ENCODE measurements around the gene ANK2. TPM values are rescaled to one million over a fixed set of nuclear protein-coding genes. Genes with fewer than 3 reads are reported as not detected.

Gene ANK2
- total RNA-seq, 1 donor from 2014 or later: 6.5 TPM

GRCh38 chr4:113008716-113009115 lies 40.7 kb upstream of the ANK2 start:
- no peak for TF ChIP-seq CTCF (conservative IDR thresholded peaks at IDR 0.05; ENCODE audit: low read depth, low read length)
- H3K4me3 ChIP-seq (ENCODE audit: low read depth, low read length): no peak overlapping the region
- DNase-seq (ENCODE audit: low read depth): no peak

DNA sequence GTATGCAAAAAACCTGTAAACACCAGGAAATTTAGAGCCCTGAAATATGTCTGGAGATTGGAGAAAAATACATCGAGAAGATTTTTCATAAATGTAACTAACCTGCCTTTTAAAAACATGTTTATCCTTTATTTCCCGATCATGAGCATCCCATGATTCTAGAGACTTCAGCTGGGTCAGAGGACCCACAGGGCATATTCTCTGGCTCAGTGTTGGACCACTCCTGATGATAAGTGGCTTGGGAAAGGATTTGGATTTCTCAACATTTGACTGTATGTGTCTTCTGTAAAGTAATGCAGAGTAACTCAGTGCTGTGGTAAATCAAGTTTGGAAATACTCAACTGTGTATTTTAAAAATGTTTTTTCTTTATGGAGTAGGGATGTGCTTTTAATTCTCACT lies 40.0 kb upstream of the ANK2 start:
- no peak for DNase-seq (ENCODE audit: low read depth)
- no peak overlapping the region for H3K4me3 ChIP-seq (ENCODE audit: low read depth, low read length)
- no peak for TF ChIP-seq CTCF (conservative IDR thresholded peaks at IDR 0.05; ENCODE audit: low read depth, low read length)

DNA sequence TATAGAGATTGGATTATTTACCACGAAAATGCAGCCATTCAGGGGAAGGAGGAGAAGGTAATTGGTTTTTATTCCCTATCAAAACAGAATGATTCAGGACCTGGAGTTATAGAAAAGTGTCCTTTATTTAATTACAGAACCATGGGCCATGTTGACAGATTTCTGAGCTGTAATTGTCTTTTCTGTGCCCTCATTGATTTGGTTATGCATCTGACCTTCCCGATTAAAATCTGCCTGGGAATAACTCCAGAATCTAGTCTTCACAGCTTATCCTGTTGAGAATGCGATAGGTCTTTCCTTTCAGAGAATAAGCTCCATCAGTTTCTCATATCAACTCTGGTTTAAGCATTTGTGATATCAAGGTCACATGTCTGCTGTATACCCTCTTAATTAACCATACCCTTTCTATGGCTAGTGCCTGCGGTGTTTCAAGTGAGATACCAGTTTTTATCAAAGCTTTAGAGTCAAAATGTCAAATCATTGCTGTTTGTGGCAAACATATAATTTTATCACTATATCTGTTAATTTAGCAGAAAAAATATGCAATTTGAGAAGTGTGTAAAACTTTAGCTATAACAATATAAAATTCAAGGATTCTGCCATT lies 37.2 kb upstream of the ANK2 start:
- H3K4me3 ChIP-seq (ENCODE audit: low read depth, low read length): no peak overlapping the region
- DNase-seq (ENCODE audit: low read depth): no peak
- TF ChIP-seq CTCF (conservative IDR thresholded peaks at IDR 0.05; ENCODE audit: low read depth, low read length): no peak

- H3K4me3 ChIP-seq (ENCODE audit: low read depth, low read length): no peak overlapping the region
- DNase-seq (ENCODE audit: low read depth): no peak
- TF ChIP-seq CTCF (conservative IDR thresholded peaks at IDR 0.05; ENCODE audit: low read depth, low read length): no peak
Observed at GRCh38 chr4:113012786-113013185, 36.7 kb upstream of the ANK2 start.

- TF ChIP-seq CTCF (conservative IDR thresholded peaks at IDR 0.05; ENCODE audit: low read depth, low read length): no peak
- no peak overlapping the region for H3K4me3 ChIP-seq (ENCODE audit: low read depth, low read length)
- no peak for DNase-seq (ENCODE audit: low read depth)
Observed at GRCh38 chr4:113013751-113014150, 35.7 kb upstream of the ANK2 start.

DNA sequence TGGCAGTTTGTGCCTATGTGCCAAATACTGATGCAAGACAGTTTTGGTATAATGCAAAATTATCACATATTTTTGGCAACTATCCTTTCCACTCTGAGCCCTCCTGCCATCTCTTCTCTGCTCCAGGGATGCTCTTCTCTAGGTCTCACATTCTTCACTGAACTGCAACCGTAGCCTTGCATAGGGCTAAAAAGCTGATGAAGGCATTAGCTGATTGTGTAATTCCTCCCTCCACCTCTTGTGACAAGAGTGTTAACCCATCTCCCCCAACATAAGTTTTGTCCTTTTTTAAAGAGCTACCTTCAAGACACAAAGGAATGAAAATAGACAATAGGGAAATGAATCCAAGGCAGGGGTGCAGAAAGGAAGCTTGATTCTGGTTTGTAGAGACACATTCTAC lies 33.1 kb upstream of the ANK2 start:
- DNase-seq (ENCODE audit: low read depth): no peak
- no peak overlapping the region for H3K4me3 ChIP-seq (ENCODE audit: low read depth, low read length)
- no peak for TF ChIP-seq CTCF (conservative IDR thresholded peaks at IDR 0.05; ENCODE audit: low read depth, low read length)

GRCh38 chr4:113020966-113021365 lies 28.5 kb upstream of the ANK2 start:
- no peak for TF ChIP-seq CTCF (conservative IDR thresholded peaks at IDR 0.05; ENCODE audit: low read depth, low read length)
- DNase-seq (ENCODE audit: low read depth): no peak
- H3K4me3 ChIP-seq (ENCODE audit: low read depth, low read length): no peak overlapping the region

Measured in epithelial cell of proximal tubule (primary cell).